HepG2 (cell line): ENCODE data around the gene RNF25. TPM values are rescaled to one million over a fixed set of nuclear protein-coding genes. Genes with fewer than 3 reads are reported as not detected.

Source experiments
- CBX1 ChIP-seq: IDR thresholded peaks from one replicate; pipeline ENCODE4 v1.6.1; 2016; ENCODE audit warnings: antibody characterized with exemption, low read depth
- CC2D1A ChIP-seq: sonication (generic); formaldehyde crosslinking; IDR thresholded peaks from 2 replicates; pipeline ENCODE4 v1.8.1; 2023; ENCODE audit warnings: mild to moderate bottlenecking, missing genetic modification reagents
- FOXK2 ChIP-seq: fragments of 450-650 bp; IDR thresholded peaks from 2 replicates; pipeline ENCODE4 v1.6.1; 2016
- JUNB ChIP-seq: sonication (generic); formaldehyde crosslinking; IDR thresholded peaks from 2 replicates; pipeline ENCODE4 v1.8.0; 2022; ENCODE audit warnings: missing genetic modification reagents, mild to moderate bottlenecking, borderline replicate concordance
- KAT7 ChIP-seq: IDR thresholded peaks from 2 replicates; pipeline ENCODE4 v1.6.1; 2018; ENCODE audit warnings: borderline replicate concordance, missing compliant biosample characterization
- PHF20 ChIP-seq: sonication (generic); formaldehyde crosslinking; IDR thresholded peaks from 2 replicates; pipeline ENCODE4 v1.5.0; 2020; ENCODE audit warnings: mild to moderate bottlenecking, missing genetic modification reagents
- RNF2 ChIP-seq: fragments of 450-650 bp; conservative IDR thresholded peaks from 2 replicates; pipeline ENCODE4 v1.6.1; 2016; ENCODE audit warnings: low read depth
- SP4 ChIP-seq: sonication (generic); formaldehyde crosslinking; IDR thresholded peaks from 2 replicates; pipeline ENCODE4 v1.8.1; 2023; ENCODE audit warnings: mild to moderate bottlenecking, missing genetic modification reagents
- TMF1 ChIP-seq: sonication (generic); formaldehyde crosslinking; IDR thresholded peaks from 2 replicates; pipeline ENCODE4 v1.8.1; 2022; ENCODE audit warnings: low read depth, missing genetic modification reagents
- ZFP37 ChIP-seq: sonication (generic); formaldehyde crosslinking; IDR thresholded peaks from 2 replicates; pipeline ENCODE4 v1.4.0; 2020; ENCODE audit warnings: missing genetic modification reagents, borderline replicate concordance
- ZNF335 ChIP-seq: sonication (generic); formaldehyde crosslinking; IDR thresholded peaks from 2 replicates; pipeline ENCODE4 v1.4.0; 2020; ENCODE audit warnings: missing genetic modification reagents
- ZNF615 ChIP-seq: sonication (generic); formaldehyde crosslinking; IDR thresholded peaks from 2 replicates; pipeline ENCODE4 v1.5.0; 2020; ENCODE audit warnings: mild to moderate bottlenecking, missing genetic modification reagents, borderline replicate concordance
- ZNF720 ChIP-seq: sonication (generic); formaldehyde crosslinking; IDR thresholded peaks from 2 replicates; pipeline ENCODE4 v1.4.0; 2020; ENCODE audit warnings: missing genetic modification reagents
- ZNF749 ChIP-seq: sonication (generic); formaldehyde crosslinking; IDR thresholded peaks from 2 replicates; pipeline ENCODE4 v1.8.0; 2022; ENCODE audit warnings: mild to moderate bottlenecking, missing genetic modification reagents, moderate library complexity, borderline replicate concordance
- ZNF776 ChIP-seq: sonication (generic); formaldehyde crosslinking; IDR thresholded peaks from 2 replicates; pipeline ENCODE4 v1.4.0; 2020; ENCODE audit warnings: mild to moderate bottlenecking, missing genetic modification reagents
- ZSCAN29 ChIP-seq: sonication (generic); formaldehyde crosslinking; conservative IDR thresholded peaks from 2 replicates; pipeline ENCODE4 v1.4.0; 2020; ENCODE audit warnings: mild to moderate bottlenecking, missing genetic modification reagents
- polyA plus RNA-seq, 8 experiments: library from polyadenylated mRNA; depleted of rRNA in 3 of 8; stranded (reverse) in 7 of 8; unstranded in 1 of 8; fragments of >200 nt; fragmentation: Illumina TruSeq in 4 of 8; extraction: Trizol in 4 of 8; gene quantifications; 2 replicates each; pipeline versions ENCODE4 v1.2.1 to v1.2.3, GENCODE V29; 2011 to 2016; ENCODE audit warnings: low read depth in 4 of 8, missing spikeins in 1 of 8, mixed read lengths in 1 of 8; ENCODE audit not compliant: insufficient read depth in 1 of 8
- total RNA-seq, 5 experiments: library from RNA; depleted of rRNA; stranded (reverse); fragments of >200 nt; fragmentation: Illumina TruSeq; extraction: Trizol; gene quantifications; 2 replicates each; pipeline ENCODE4 v1.2.3, GENCODE V29; 2016; ENCODE audit warnings: low read depth in 1 of 5
- TF ChIP-seq, protein P1 (sequence below): sonication (generic); formaldehyde crosslinking; IDR thresholded peaks from 2 replicates; pipeline ENCODE4 v1.9.0; 2021; ENCODE audit warnings: missing genetic modification reagents, mild to moderate bottlenecking, borderline replicate concordance
- TF ChIP-seq, protein P2 (sequence below): sonication (generic); formaldehyde crosslinking; IDR thresholded peaks from 2 replicates; pipeline ENCODE4 v1.8.1; 2023; ENCODE audit warnings: missing genetic modification reagents, mild to moderate bottlenecking, borderline replicate concordance
- TF ChIP-seq, protein P3 (sequence below), 2 experiments: fragments of 450-650 bp in 1 of 2; sonication (generic) in 1 of 2; formaldehyde crosslinking in 1 of 2; IDR thresholded peaks; 2 replicates each; pipeline versions ENCODE4 v1.6.1 to v1.8.0; 2016 to 2022; ENCODE audit warnings: antibody characterized with exemption in 1 of 2, mild to moderate bottlenecking in 1 of 2, missing genetic modification reagents in 1 of 2

Gene RNF25
- total and polyA plus RNA-seq, 2 of the 13 experiments (the other 11 are each of a cell fraction or from before 2014, with no cell fraction given): 37.0 to 87.6 TPM

DNA sequence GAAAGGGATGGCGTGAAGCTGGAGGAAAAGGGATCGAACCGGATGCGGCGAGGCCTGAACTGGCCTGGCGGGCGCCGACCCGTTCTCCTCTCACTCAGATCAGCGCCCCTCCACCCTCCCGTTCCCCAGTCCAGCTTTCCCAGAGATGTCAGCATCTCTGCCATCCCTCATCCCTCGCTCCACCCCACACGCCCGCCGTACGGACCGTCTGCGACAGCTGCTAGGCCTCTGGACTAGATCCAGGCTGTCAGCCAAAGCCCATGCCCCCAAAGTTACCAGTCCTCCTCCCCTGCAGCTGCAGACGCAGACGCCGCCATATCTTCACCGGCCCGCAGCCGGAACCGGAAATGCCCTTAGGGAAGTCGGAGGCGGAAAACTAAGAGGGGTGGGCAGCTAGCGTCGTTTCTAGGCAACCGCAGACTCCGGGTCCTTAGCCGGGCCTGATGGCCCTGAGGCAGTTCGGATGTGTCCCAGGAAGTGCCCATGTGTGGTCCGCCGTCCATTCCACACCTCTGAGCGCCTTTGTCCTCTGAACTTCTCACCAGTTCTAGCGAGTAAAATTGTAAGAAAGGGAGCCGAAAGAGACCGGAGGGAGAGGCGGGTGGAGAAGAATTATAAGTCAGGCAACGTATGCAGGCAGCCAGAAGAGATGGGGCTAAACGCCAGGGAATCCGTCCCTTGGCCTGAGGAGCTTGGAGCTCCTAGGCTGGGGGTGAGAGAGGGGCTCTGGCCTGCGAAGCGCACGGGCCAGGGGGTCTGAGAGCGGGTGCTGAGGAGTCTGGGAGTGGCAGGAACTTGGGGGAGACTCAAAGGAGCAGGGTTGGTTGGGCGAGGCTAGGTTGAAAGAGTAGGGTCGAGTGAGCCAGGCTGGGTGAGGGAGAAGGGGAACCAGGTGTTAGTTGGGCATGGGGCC lies at the start of gene RNF25, which contains the start of gene STK36 (continued):
- peak; percentile 99 for TF ChIP-seq ZNF335 (CRISPR knock-in tag)
- TF ChIP-seq CC2D1A: no peak
- TF ChIP-seq ZNF615 (CRISPR knock-in tag): peak; percentile 83
- 0 out of 2 replicates have a peak, but pooled peaks have one; percentile 44 for TF ChIP-seq RNF2
- TF ChIP-seq KAT7 (CRISPR knock-in tag): peak; percentile 86
- TF ChIP-seq ZNF720: no peak
- 0 out of 2 replicates have a peak, but pooled peaks have one; percentile 72 for TF ChIP-seq ZFP37 (CRISPR knock-in tag)
- TF ChIP-seq, protein P1, sequence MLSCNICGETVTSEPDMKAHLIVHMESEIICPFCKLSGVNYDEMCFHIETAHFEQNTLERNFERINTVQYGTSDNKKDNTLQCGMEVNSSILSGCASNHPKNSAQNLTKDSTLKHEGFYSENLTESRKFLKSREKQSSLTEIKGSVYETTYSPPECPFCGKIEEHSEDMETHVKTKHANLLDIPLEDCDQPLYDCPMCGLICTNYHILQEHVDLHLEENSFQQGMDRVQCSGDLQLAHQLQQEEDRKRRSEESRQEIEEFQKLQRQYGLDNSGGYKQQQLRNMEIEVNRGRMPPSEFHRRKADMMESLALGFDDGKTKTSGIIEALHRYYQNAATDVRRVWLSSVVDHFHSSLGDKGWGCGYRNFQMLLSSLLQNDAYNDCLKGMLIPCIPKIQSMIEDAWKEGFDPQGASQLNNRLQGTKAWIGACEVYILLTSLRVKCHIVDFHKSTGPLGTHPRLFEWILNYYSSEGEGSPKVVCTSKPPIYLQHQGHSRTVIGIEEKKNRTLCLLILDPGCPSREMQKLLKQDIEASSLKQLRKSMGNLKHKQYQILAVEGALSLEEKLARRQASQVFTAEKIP: no peak
- peak; percentile 67 for TF ChIP-seq SP4
- no peak for TF ChIP-seq JUNB (CRISPR knock-in tag)
- TF ChIP-seq ZNF776 (CRISPR knock-in tag): peak; percentile 50; the same call in 1 of the 2 replicates
- peak; percentile 59; the same call in 1 of the 2 replicates for TF ChIP-seq TMF1 (CRISPR knock-in tag)
- TF ChIP-seq, protein P2, sequence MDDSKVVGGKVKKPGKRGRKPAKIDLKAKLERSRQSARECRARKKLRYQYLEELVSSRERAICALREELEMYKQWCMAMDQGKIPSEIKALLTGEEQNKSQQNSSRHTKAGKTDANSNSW: no peak
- TF ChIP-seq FOXK2: no peak
- TF ChIP-seq, protein P3, sequence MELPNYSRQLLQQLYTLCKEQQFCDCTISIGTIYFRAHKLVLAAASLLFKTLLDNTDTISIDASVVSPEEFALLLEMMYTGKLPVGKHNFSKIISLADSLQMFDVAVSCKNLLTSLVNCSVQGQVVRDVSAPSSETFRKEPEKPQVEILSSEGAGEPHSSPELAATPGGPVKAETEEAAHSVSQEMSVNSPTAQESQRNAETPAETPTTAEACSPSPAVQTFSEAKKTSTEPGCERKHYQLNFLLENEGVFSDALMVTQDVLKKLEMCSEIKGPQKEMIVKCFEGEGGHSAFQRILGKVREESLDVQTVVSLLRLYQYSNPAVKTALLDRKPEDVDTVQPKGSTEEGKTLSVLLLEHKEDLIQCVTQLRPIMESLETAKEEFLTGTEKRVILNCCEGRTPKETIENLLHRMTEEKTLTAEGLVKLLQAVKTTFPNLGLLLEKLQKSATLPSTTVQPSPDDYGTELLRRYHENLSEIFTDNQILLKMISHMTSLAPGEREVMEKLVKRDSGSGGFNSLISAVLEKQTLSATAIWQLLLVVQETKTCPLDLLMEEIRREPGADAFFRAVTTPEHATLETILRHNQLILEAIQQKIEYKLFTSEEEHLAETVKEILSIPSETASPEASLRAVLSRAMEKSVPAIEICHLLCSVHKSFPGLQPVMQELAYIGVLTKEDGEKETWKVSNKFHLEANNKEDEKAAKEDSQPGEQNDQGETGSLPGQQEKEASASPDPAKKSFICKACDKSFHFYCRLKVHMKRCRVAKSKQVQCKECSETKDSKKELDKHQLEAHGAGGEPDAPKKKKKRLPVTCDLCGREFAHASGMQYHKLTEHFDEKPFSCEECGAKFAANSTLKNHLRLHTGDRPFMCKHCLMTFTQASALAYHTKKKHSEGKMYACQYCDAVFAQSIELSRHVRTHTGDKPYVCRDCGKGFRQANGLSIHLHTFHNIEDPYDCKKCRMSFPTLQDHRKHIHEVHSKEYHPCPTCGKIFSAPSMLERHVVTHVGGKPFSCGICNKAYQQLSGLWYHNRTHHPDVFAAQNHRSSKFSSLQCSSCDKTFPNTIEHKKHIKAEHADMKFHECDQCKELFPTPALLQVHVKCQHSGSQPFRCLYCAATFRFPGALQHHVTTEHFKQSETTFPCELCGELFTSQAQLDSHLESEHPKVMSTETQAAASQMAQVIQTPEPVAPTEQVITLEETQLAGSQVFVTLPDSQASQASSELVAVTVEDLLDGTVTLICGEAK (IDR thresholded peaks at IDR 0.05): peak; percentile 94
- TF ChIP-seq, protein P3 (CRISPR knock-in tag; IDR thresholded peaks at IDR 0.05): no peak
- TF ChIP-seq ZNF749 (CRISPR knock-in tag): no peak
- TF ChIP-seq CBX1: no peak
- no peak for TF ChIP-seq ZSCAN29 (CRISPR knock-in tag)
- peak; percentile 95 for TF ChIP-seq PHF20
